GM23338 (cell line): Measurements from ENCODE around the gene LENEP.

Source experiments
- CREB1 ChIP-seq: fragments of 250-450 bp; sonication (Bioruptor Pico); IDR thresholded peaks from 2 replicates; pipeline ENCODE4 v1.5.0; 2020; ENCODE audit warnings: low read depth, mild to moderate bottlenecking, moderate library complexity
- CTCF ChIP-seq, 2 experiments: fragments of 200-600 bp in 1 of 2; sonication (generic) in 1 of 2; conservative IDR thresholded peaks; 2 replicates each; pipeline versions ENCODE4 v1.5.1 to v1.6.1; 2016 to 2017; ENCODE audit warnings: antibody characterized with exemption in 2 of 2, low read depth in 2 of 2, mild to moderate bottlenecking in 2 of 2, moderate library complexity in 1 of 2
- EZH2 ChIP-seq: fragments of 200-600 bp; sonication (generic); IDR thresholded peaks from one replicate; pipeline ENCODE4 v1.8.0; 2017; ENCODE audit warnings: antibody characterized with exemption, mild to moderate bottlenecking, low read depth; ENCODE audit not compliant: unreplicated experiment
- EZH2phosphoT487 ChIP-seq: fragments of 200-600 bp; sonication (generic); IDR thresholded peaks from one replicate; pipeline ENCODE4 v1.8.1; 2018; ENCODE audit warnings: antibody characterized with exemption; ENCODE audit not compliant: unreplicated experiment
- JUNB ChIP-seq: IDR thresholded peaks from one replicate; pipeline ENCODE4 v1.6.1; 2016; ENCODE audit warnings: antibody characterized with exemption; ENCODE audit not compliant: unreplicated experiment
- NANOG ChIP-seq: IDR thresholded peaks from 2 replicates; pipeline ENCODE4 v1.6.1; 2016; ENCODE audit warnings: antibody characterized with exemption, borderline replicate concordance
- POLR2AphosphoS5 ChIP-seq: IDR thresholded peaks from 2 replicates; pipeline ENCODE4 v1.6.1; 2016; ENCODE audit warnings: antibody characterized with exemption, low read depth
- STAT1 ChIP-seq: IDR thresholded peaks from one replicate; pipeline ENCODE4 v1.6.1; 2016; ENCODE audit warnings: antibody characterized with exemption; ENCODE audit not compliant: unreplicated experiment
- ZNF114 ChIP-seq: fragments of 250-450 bp; sonication (Bioruptor Pico); IDR thresholded peaks from 2 replicates; pipeline ENCODE4 v1.5.0; 2020; ENCODE audit warnings: mild to moderate bottlenecking, moderate library complexity
- ZNF331 ChIP-seq: fragments of 250-450 bp; sonication (Bioruptor Pico); IDR thresholded peaks from 2 replicates; pipeline ENCODE4 v1.5.0; 2020; ENCODE audit warnings: low read depth, mild to moderate bottlenecking, moderate library complexity
- ZNF462 ChIP-seq: fragments of 250-450 bp; sonication (Bioruptor Pico); IDR thresholded peaks from 2 replicates; pipeline ENCODE4 v1.5.0; 2020; ENCODE audit warnings: mild to moderate bottlenecking, moderate library complexity
- TF ChIP-seq, protein P1 (sequence below): IDR thresholded peaks from one replicate; pipeline ENCODE4 v1.6.1; 2018; ENCODE audit warnings: antibody characterized with exemption; ENCODE audit not compliant: unreplicated experiment
- TF ChIP-seq, protein P2 (sequence below): IDR thresholded peaks from 2 replicates; pipeline ENCODE4 v1.6.1; 2016; ENCODE audit warnings: antibody characterized with exemption

- TF ChIP-seq, protein P1, sequence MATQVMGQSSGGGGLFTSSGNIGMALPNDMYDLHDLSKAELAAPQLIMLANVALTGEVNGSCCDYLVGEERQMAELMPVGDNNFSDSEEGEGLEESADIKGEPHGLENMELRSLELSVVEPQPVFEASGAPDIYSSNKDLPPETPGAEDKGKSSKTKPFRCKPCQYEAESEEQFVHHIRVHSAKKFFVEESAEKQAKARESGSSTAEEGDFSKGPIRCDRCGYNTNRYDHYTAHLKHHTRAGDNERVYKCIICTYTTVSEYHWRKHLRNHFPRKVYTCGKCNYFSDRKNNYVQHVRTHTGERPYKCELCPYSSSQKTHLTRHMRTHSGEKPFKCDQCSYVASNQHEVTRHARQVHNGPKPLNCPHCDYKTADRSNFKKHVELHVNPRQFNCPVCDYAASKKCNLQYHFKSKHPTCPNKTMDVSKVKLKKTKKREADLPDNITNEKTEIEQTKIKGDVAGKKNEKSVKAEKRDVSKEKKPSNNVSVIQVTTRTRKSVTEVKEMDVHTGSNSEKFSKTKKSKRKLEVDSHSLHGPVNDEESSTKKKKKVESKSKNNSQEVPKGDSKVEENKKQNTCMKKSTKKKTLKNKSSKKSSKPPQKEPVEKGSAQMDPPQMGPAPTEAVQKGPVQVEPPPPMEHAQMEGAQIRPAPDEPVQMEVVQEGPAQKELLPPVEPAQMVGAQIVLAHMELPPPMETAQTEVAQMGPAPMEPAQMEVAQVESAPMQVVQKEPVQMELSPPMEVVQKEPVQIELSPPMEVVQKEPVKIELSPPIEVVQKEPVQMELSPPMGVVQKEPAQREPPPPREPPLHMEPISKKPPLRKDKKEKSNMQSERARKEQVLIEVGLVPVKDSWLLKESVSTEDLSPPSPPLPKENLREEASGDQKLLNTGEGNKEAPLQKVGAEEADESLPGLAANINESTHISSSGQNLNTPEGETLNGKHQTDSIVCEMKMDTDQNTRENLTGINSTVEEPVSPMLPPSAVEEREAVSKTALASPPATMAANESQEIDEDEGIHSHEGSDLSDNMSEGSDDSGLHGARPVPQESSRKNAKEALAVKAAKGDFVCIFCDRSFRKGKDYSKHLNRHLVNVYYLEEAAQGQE: no peak
- TF ChIP-seq CREB1 (CRISPR knock-in tag) (no peak), EZH2 (no peak), CTCF (conservative IDR thresholded peaks at IDR 0.05; ENCODE audit: low read depth in 2 of 2) (no peak), POLR2AphosphoS5 (no peak), ZNF114 (CRISPR knock-in tag) (no peak), NANOG (no peak), JUNB (no peak), EZH2phosphoT487 (no peak), ZNF331 (no peak), STAT1 (no peak), ZNF462 (CRISPR knock-in tag) (no peak)
- TF ChIP-seq, protein P2, sequence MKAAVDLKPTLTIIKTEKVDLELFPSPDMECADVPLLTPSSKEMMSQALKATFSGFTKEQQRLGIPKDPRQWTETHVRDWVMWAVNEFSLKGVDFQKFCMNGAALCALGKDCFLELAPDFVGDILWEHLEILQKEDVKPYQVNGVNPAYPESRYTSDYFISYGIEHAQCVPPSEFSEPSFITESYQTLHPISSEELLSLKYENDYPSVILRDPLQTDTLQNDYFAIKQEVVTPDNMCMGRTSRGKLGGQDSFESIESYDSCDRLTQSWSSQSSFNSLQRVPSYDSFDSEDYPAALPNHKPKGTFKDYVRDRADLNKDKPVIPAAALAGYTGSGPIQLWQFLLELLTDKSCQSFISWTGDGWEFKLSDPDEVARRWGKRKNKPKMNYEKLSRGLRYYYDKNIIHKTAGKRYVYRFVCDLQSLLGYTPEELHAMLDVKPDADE: no peak
Measured at GRCh38 chr1:154969860-154970452, 23.4 kb upstream of the LENEP start.
